PC-3 (cell line): ENCODE data around the gene TOMM34. TPM values are rescaled to one million over a fixed set of nuclear protein-coding genes. Genes with fewer than 3 reads are reported as not detected.

Experiments
- ATAC-seq: fragments of 200-7000 bp; cut with Tn5 transposase; 2 replicates; pipeline ENCODE4 v1.9.1; 2020; ENCODE audit warnings: mild to moderate bottlenecking, moderate library complexity
- Bru-seq: library from RNA; stranded (reverse); fragments of 400-500 nt; gene quantifications from one replicate; lab custom pipeline; 2021; lab: Mats Ljungman, UMichigan
- BruChase-seq, 2 experiments: library from RNA; stranded (reverse); fragments of 400-500 nt; gene quantifications; one replicate each; lab custom pipeline; 2021; lab: Mats Ljungman, UMichigan
- BruUV-seq: library from RNA; stranded (reverse); fragments of 400-500 nt; replicated peaks from 2 replicates; lab custom pipeline; 2021; lab: Mats Ljungman, UMichigan
- CTCF ChIA-PET: fragments of 300-600 bp; sonication (Branson Sonifier 250); formaldehyde crosslinking; loops from one replicate; lab custom pipeline; 2022; ENCODE audit warnings: antibody characterized with exemption; lab: Charles Lee
- POLR2A ChIA-PET: fragments of 300-600 bp; sonication (Branson Sonifier 250); formaldehyde crosslinking; loops from one replicate; lab custom pipeline; 2022; ENCODE audit warnings: antibody characterized with exemption; ENCODE audit not compliant: unreplicated experiment; lab: Charles Lee
- DNase-seq: peaks from one replicate; pipeline ENCODE4 v3.0.0-alpha.2; 2015
- H2AFZ ChIP-seq: fragments of 300-600 bp; sonication (generic); 2 replicates; pipeline ENCODE4 v1.6.0; 2016; ENCODE audit warnings: antibody characterized with exemption, low read length
- H3F3A ChIP-seq: fragments of 300-600 bp; sonication (generic); one replicate; pipeline ENCODE4 v1.6.0; 2017; ENCODE audit warnings: antibody characterized with exemption, low read length, control low read depth, mild to moderate bottlenecking; ENCODE audit not compliant: unreplicated experiment
- H3K27ac ChIP-seq: fragments of 300-600 bp; sonication (generic); 2 replicates; pipeline ENCODE4 v1.5.1; 2016; ENCODE audit warnings: mild to moderate bottlenecking, low read length
- H3K27me3 ChIP-seq: fragments of 300-600 bp; sonication (generic); 2 replicates; pipeline ENCODE4 v1.6.1; 2016; ENCODE audit warnings: low read length, mixed read lengths
- H3K36me3 ChIP-seq: fragments of 300-600 bp; sonication (generic); 2 replicates; pipeline ENCODE4 v1.6.1; 2016; ENCODE audit warnings: low read depth, mixed run types, low read length, mixed read lengths
- H3K4me1 ChIP-seq: fragments of 300-600 bp; sonication (generic); 2 replicates; pipeline ENCODE4 v1.5.1; 2016; ENCODE audit warnings: low read length; ENCODE audit not compliant: insufficient read depth
- H3K4me2 ChIP-seq: fragments of 300-600 bp; sonication (generic); 2 replicates; pipeline ENCODE4 v1.6.0; 2016; ENCODE audit warnings: low read length
- H3K4me3 ChIP-seq: fragments of 300-600 bp; sonication (generic); 2 replicates; pipeline ENCODE4 v1.5.1; 2016; ENCODE audit warnings: mild to moderate bottlenecking, low read length, mixed read lengths
- H3K79me2 ChIP-seq: fragments of 300-600 bp; sonication (generic); 2 replicates; pipeline ENCODE4 v1.6.1; 2017; ENCODE audit warnings: low read length, mixed read lengths
- H3K9ac ChIP-seq: fragments of 300-600 bp; sonication (generic); 2 replicates; pipeline ENCODE4 v1.6.0; 2016; ENCODE audit warnings: mild to moderate bottlenecking, low read length
- H3K9me2 ChIP-seq: fragments of 300-600 bp; sonication (generic); replicated peaks from 2 replicates; pipeline ENCODE4 v1.6.1; 2016; ENCODE audit warnings: mixed run types, low read length, mixed read lengths
- H3K9me3 ChIP-seq: fragments of 300-600 bp; sonication (generic); 2 replicates; pipeline ENCODE4 v1.6.1; 2016; ENCODE audit warnings: low read length, mixed read lengths
- H4K20me1 ChIP-seq: fragments of 300-600 bp; sonication (generic); 2 replicates; pipeline ENCODE4 v1.6.1; 2016; ENCODE audit warnings: low read length, mixed read lengths
- CTCF ChIP-seq: fragments of 300-600 bp; sonication (generic); conservative IDR thresholded peaks from 2 replicates; pipeline ENCODE4 v1.5.1; 2017; ENCODE audit warnings: antibody characterized with exemption, low read depth, mild to moderate bottlenecking, low read length
- EZH2 ChIP-seq: fragments of 300-600 bp; sonication (generic); IDR thresholded peaks from one replicate; pipeline ENCODE4 v1.6.1; 2017; ENCODE audit warnings: antibody characterized with exemption, mild to moderate bottlenecking, low read length; ENCODE audit not compliant: unreplicated experiment
- EZH2phosphoT487 ChIP-seq: fragments of 300-600 bp; sonication (generic); IDR thresholded peaks from 2 replicates; pipeline ENCODE4 v1.6.1; 2018; ENCODE audit warnings: mild to moderate bottlenecking, antibody characterized with exemption, low read length, borderline replicate concordance
- intact Hi-C: fragments of 100-400 bp; cut with micrococcal nuclease; formaldehyde crosslinking; loops from 2 replicates; pipeline ENCODE4 v1.9.0; 2023
- long read RNA-seq: library from polyadenylated mRNA; unstranded; transcript quantifications from one replicate; pipeline ENCODE4 v2.0.0, GENCODE V29; 2021; ENCODE audit not compliant: unreplicated experiment
- total RNA-seq: library from RNA; depleted of rRNA; stranded (reverse); fragments of >200 nt; gene quantifications from 2 replicates; pipeline ENCODE4 v1.2.3, GENCODE V29; 2014; rRNA removed

The TOMM34 gene
- total RNA-seq (103 and 120 TPM in 2 replicates), Bru-seq, nascent RNA (percentile 95 among the genes with signal in this experiment), BruChase-seq, experiment 1, labeled RNA remaining after a 6-hour chase (percentile 94 among the genes with signal in this experiment), BruChase-seq, experiment 2, labeled RNA remaining after a 2-hour chase (percentile 92 among the genes with signal in this experiment)
- long read RNA-seq, transcript TOMM34-201 (7 exons, 2,062 nt) = major isoform, 113 of 207 reads
- long read RNA-seq, partial matches to known transcripts = 7 of 207 reads
- long read RNA-seq, other reads (novel, unspliced or antisense) = 87 of 207 reads

- Histone ChIP-seq H3K79me2 (peaks cover 49% of the 10 kb centered on the region), H3K9ac (peak within 1 kb of the TSS; percentile 91), H3K4me1 (peaks cover 47% of the 10 kb centered on the region), H3K9me3 (no peaks in the 10 kb centered on the region), H4K20me1 (peaks cover 38% of the 10 kb centered on the region), H3K4me2 (peak within 1 kb of the TSS; percentile 93), H3K4me3 (peak within 1 kb of the TSS; percentile 79), H3F3A (no peaks in the 10 kb centered on the region), H3K9me2 (no peaks in the 10 kb centered on the region), H3K36me3 (peaks cover 26% of the 10 kb centered on the region), H3K27me3 (no peaks in the 10 kb centered on the region), H2AFZ (peak within 1 kb of the TSS; percentile 60), H3K27ac (peak within 1 kb of the TSS; percentile 89)
- intact Hi-C loops = no loop called here
- peak; percentile 97 for DNase-seq
- peak; percentile 83 for ATAC-seq
- BruUV-seq = no TSS peak
- CTCF ChIA-PET = interaction anchor here (0.6 to 2.0 kb wide), 4 partner anchors 12 to 119 kb away, joined by 4 to 6 read pairs (median 4); no protein-coding TSS in a partner anchor
- TF ChIP-seq EZH2 (no peak), CTCF (no peak), EZH2phosphoT487 (no peak)
- POLR2A ChIA-PET = interaction anchor here (0.6 to 0.9 kb wide), 2 partner anchors 104 to 313 kb away, joined by 4 to 8 read pairs; no protein-coding TSS in a partner anchor
These were observed at the start of gene TOMM34 for GRCh38 chr20:44960103-44960852. Gene TOMM34, minus strand, starts transcription at chr20:44960397. Its CDS starts 64 bp downstream, at chr20:44960333.

GRCh38 chr20:45008521-45009049, 48.4 kb upstream of the TOMM34 start:
- H3K79me2 ChIP-seq = no peaks in the 10 kb centered on the region
- BruUV-seq = no TSS peak
- H3K27me3 ChIP-seq = no peaks in the 10 kb centered on the region
- TF ChIP-seq EZH2phosphoT487 = no peak
- no peak overlapping the region for H3K4me2 ChIP-seq
- H3K9ac ChIP-seq = no peak overlapping the region
- peaks cover 17% of the 10 kb centered on the region for H3K4me1 ChIP-seq
- no peak overlapping the region for H3K27ac ChIP-seq
- no peaks in the 10 kb centered on the region for H3K9me3 ChIP-seq
- H3F3A ChIP-seq = peaks cover 3% of the 10 kb centered on the region
- no peak overlapping the region for H3K4me3 ChIP-seq
- peaks cover 6% of the 10 kb centered on the region; the same call in 1 of the 2 replicates for H3K36me3 ChIP-seq
- POLR2A ChIA-PET = no interaction called here
- DNase-seq = no peak
- intact Hi-C loops = no loop called here
- H3K9me2 ChIP-seq = no peaks in the 10 kb centered on the region
- no peak overlapping the region for H2AFZ ChIP-seq
- no peak for ATAC-seq
- no peaks in the 10 kb centered on the region for H4K20me1 ChIP-seq
- CTCF ChIA-PET = no interaction called here

- Histone ChIP-seq H2AFZ (no peak overlapping the region), H3K9me3 (no peaks in the 10 kb centered on the region), H3K4me3 (no peak overlapping the region), H3K27ac (no peak overlapping the region), H3K4me1 (peaks cover 12% of the 10 kb centered on the region), H3K79me2 (no peaks in the 10 kb centered on the region), H3K9ac (no peak overlapping the region), H3K27me3 (no peaks in the 10 kb centered on the region), H3F3A (no peaks in the 10 kb centered on the region), H3K4me2 (no peak overlapping the region), H4K20me1 (no peaks in the 10 kb centered on the region), H3K9me2 (no peaks in the 10 kb centered on the region), H3K36me3 (peaks cover 48% of the 10 kb centered on the region)
- TF ChIP-seq EZH2phosphoT487 (no peak), EZH2 (no peak), CTCF (no peak)
- DNase-seq = no peak
- CTCF ChIA-PET = no interaction called here
- intact Hi-C loops = no loop called here
- no peak for ATAC-seq
- POLR2A ChIA-PET = no interaction called here
- BruUV-seq = no TSS peak
These were observed 37.5 kb upstream of the TOMM34 start for GRCh38 chr20:44997668-44998067.
